ENCODE measurements around the gene APEX2. TPM values are rescaled to one million over a fixed set of nuclear protein-coding genes. Genes with fewer than 3 reads are reported as not detected.

APEX2 gene
- total and polyA plus RNA-seq, 2 experiments from 2014 or later: 10.0 to 20.1 TPM

DNA sequence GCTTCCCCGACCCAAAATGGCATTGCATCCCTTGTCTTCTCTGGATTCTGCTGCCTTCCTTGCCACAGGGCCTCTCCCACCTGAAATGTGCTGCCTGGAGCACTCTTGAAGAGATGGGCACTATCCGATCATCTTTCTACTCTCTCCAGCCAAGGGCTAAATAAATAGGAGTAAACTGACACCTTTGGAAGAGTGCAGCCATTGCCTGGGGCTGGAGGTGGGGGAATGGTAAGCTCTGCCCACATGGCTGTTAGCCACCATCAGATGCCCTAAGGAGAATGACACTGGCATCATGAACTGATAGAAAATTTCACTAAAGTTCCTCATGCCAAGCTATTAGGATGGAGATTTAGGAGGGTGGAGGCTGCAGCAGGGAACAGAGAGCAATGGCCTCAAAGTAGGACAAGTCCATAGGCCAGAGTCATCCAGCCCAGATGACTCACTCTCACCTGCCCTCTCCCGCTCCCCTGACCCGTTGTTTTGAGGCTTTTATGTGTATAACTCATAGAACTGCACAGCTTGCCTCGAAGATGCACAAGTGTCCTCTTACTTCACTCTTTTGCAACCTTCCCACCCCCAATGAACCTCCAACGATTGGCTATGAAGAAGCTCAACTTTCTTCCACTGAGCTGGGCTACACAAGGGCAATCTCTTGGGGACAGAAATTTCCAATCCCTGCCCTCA, 5.4 kb upstream of the APEX2 start:
- no peak overlapping the region for H3K27ac ChIP-seq (ENCODE audit: low read depth)
- no peaks in the 10 kb centered on the region for H3K4me1 Mint-ChIP-seq
- H3K4me2 ChIP-seq: no peak overlapping the region
- no peaks in the 10 kb centered on the region for H4K20me1 ChIP-seq (replicated peaks; ENCODE audit: insufficient read depth)
- H3K27me3 ChIP-seq (ENCODE audit: insufficient read depth): no peaks in the 10 kb centered on the region
- peaks cover 4% of the 10 kb centered on the region for H3K27me3 Mint-ChIP-seq (ENCODE audit: insufficient read depth, low read depth, poor library complexity)
- H3K9me2 ChIP-seq (ENCODE audit: insufficient read depth): no peaks in the 10 kb centered on the region
- H3K27ac Mint-ChIP-seq: no peak overlapping the region
- no peak for DNase-seq (ENCODE audit: low spot score)
- no peaks in the 10 kb centered on the region for H3F3A ChIP-seq (replicated peaks; ENCODE audit: low read depth)
- H3K4me3 Mint-ChIP-seq: no peak overlapping the region
- no peaks in the 10 kb centered on the region for H3K4me1 ChIP-seq (ENCODE audit: insufficient read depth)
- H3K36me3 Mint-ChIP-seq (ENCODE audit: low read depth): no peaks in the 10 kb centered on the region
- no peak for ATAC-seq
- H3K4me3 ChIP-seq: no peak overlapping the region
- H3K36me3 ChIP-seq (ENCODE audit: insufficient read depth): no peaks in the 10 kb centered on the region
- TF ChIP-seq, protein P1, sequence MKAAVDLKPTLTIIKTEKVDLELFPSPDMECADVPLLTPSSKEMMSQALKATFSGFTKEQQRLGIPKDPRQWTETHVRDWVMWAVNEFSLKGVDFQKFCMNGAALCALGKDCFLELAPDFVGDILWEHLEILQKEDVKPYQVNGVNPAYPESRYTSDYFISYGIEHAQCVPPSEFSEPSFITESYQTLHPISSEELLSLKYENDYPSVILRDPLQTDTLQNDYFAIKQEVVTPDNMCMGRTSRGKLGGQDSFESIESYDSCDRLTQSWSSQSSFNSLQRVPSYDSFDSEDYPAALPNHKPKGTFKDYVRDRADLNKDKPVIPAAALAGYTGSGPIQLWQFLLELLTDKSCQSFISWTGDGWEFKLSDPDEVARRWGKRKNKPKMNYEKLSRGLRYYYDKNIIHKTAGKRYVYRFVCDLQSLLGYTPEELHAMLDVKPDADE (IDR thresholded peaks at IDR 0.05): no peak
- TF ChIP-seq ZNF114 (CRISPR knock-in tag; IDR thresholded peaks at IDR 0.05): no peak
- no peak for TF ChIP-seq POLR2AphosphoS5 (IDR thresholded peaks at IDR 0.05; ENCODE audit: low read depth)
- no peak for TF ChIP-seq JUNB (IDR thresholded peaks at IDR 0.05; ENCODE audit: unreplicated experiment)
- no peak for TF ChIP-seq STAT1 (IDR thresholded peaks at IDR 0.05; ENCODE audit: unreplicated experiment)
- TF ChIP-seq NANOG (IDR thresholded peaks at IDR 0.05; ENCODE audit: borderline replicate concordance): no peak
- TF ChIP-seq CREB1 (CRISPR knock-in tag; IDR thresholded peaks at IDR 0.05; ENCODE audit: low read depth): no peak
- no peak for TF ChIP-seq ZNF331 (CRISPR knock-in tag; IDR thresholded peaks at IDR 0.05; ENCODE audit: low read depth)
- TF ChIP-seq EZH2phosphoT487 (IDR thresholded peaks at IDR 0.05; ENCODE audit: unreplicated experiment): no peak
- TF ChIP-seq, protein P2, sequence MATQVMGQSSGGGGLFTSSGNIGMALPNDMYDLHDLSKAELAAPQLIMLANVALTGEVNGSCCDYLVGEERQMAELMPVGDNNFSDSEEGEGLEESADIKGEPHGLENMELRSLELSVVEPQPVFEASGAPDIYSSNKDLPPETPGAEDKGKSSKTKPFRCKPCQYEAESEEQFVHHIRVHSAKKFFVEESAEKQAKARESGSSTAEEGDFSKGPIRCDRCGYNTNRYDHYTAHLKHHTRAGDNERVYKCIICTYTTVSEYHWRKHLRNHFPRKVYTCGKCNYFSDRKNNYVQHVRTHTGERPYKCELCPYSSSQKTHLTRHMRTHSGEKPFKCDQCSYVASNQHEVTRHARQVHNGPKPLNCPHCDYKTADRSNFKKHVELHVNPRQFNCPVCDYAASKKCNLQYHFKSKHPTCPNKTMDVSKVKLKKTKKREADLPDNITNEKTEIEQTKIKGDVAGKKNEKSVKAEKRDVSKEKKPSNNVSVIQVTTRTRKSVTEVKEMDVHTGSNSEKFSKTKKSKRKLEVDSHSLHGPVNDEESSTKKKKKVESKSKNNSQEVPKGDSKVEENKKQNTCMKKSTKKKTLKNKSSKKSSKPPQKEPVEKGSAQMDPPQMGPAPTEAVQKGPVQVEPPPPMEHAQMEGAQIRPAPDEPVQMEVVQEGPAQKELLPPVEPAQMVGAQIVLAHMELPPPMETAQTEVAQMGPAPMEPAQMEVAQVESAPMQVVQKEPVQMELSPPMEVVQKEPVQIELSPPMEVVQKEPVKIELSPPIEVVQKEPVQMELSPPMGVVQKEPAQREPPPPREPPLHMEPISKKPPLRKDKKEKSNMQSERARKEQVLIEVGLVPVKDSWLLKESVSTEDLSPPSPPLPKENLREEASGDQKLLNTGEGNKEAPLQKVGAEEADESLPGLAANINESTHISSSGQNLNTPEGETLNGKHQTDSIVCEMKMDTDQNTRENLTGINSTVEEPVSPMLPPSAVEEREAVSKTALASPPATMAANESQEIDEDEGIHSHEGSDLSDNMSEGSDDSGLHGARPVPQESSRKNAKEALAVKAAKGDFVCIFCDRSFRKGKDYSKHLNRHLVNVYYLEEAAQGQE (IDR thresholded peaks at IDR 0.05; ENCODE audit: unreplicated experiment): no peak
- H2AFZ ChIP-seq: no peak overlapping the region
- H3K79me2 ChIP-seq (replicated peaks; ENCODE audit: insufficient read depth): no peaks in the 10 kb centered on the region
- no peaks in the 10 kb centered on the region for H3K9me3 Mint-ChIP-seq

DNA sequence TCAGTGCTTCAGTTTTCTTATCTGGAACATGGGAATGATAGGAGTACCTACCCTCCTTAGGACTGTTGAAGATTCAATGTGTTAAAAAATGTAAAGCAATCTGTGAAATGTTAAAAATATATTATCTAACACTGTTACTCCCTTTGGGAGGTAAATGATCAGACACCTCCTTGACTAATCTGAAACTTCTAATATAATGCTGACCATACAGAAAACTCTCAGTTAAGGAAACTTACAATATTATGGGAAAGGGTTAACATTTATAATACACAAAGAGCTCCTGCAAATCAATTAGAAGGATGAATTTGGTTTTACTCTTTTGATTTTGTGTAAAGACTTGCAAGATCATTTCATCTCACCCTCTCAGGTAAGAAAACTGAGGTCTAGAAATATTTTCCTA, 4.5 kb upstream of the APEX2 start:
- no peak for DNase-seq (ENCODE audit: low spot score)
- Histone ChIP-seq H4K20me1 (replicated peaks; ENCODE audit: insufficient read depth) (no peaks in the 10 kb centered on the region), H3K4me2 (no peak overlapping the region), H3K4me1 (ENCODE audit: insufficient read depth) (no peaks in the 10 kb centered on the region), H3K9me2 (ENCODE audit: insufficient read depth) (no peaks in the 10 kb centered on the region), H3K27ac (ENCODE audit: low read depth) (no peak overlapping the region), H3K79me2 (replicated peaks; ENCODE audit: insufficient read depth) (peaks cover 2% of the 10 kb centered on the region), H3K4me3 (no peak overlapping the region), H3F3A (replicated peaks; ENCODE audit: low read depth) (no peaks in the 10 kb centered on the region), H2AFZ (no peak overlapping the region), H3K27me3 (ENCODE audit: insufficient read depth) (no peaks in the 10 kb centered on the region), H3K36me3 (ENCODE audit: insufficient read depth) (no peaks in the 10 kb centered on the region)
- no peak for ATAC-seq
- H3K4me3 Mint-ChIP-seq: no peak overlapping the region
- H3K36me3 Mint-ChIP-seq (ENCODE audit: low read depth): peaks cover 1% of the 10 kb centered on the region; the same call in 2 of the 3 replicates
- no peaks in the 10 kb centered on the region; the same call in 2 of the 3 replicates for H3K9me3 Mint-ChIP-seq
- peaks cover 4% of the 10 kb centered on the region for H3K27me3 Mint-ChIP-seq (ENCODE audit: insufficient read depth, low read depth, poor library complexity)
- H3K4me1 Mint-ChIP-seq: no peaks in the 10 kb centered on the region
- no peak overlapping the region for H3K27ac Mint-ChIP-seq
- TF ChIP-seq ZNF331 (CRISPR knock-in tag; IDR thresholded peaks at IDR 0.05; ENCODE audit: low read depth) (no peak), EZH2phosphoT487 (IDR thresholded peaks at IDR 0.05; ENCODE audit: unreplicated experiment) (no peak), ZNF114 (CRISPR knock-in tag; IDR thresholded peaks at IDR 0.05) (no peak), JUNB (IDR thresholded peaks at IDR 0.05; ENCODE audit: unreplicated experiment) (no peak), POLR2AphosphoS5 (IDR thresholded peaks at IDR 0.05; ENCODE audit: low read depth) (no peak), NANOG (IDR thresholded peaks at IDR 0.05; ENCODE audit: borderline replicate concordance) (no peak), CREB1 (CRISPR knock-in tag; IDR thresholded peaks at IDR 0.05; ENCODE audit: low read depth) (no peak), EZH2 (IDR thresholded peaks at IDR 0.05; ENCODE audit: low read depth, unreplicated experiment) (no peak)
- TF ChIP-seq, protein P2 (IDR thresholded peaks at IDR 0.05; ENCODE audit: unreplicated experiment): no peak
- TF ChIP-seq, protein P3, sequence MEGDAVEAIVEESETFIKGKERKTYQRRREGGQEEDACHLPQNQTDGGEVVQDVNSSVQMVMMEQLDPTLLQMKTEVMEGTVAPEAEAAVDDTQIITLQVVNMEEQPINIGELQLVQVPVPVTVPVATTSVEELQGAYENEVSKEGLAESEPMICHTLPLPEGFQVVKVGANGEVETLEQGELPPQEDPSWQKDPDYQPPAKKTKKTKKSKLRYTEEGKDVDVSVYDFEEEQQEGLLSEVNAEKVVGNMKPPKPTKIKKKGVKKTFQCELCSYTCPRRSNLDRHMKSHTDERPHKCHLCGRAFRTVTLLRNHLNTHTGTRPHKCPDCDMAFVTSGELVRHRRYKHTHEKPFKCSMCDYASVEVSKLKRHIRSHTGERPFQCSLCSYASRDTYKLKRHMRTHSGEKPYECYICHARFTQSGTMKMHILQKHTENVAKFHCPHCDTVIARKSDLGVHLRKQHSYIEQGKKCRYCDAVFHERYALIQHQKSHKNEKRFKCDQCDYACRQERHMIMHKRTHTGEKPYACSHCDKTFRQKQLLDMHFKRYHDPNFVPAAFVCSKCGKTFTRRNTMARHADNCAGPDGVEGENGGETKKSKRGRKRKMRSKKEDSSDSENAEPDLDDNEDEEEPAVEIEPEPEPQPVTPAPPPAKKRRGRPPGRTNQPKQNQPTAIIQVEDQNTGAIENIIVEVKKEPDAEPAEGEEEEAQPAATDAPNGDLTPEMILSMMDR (conservative IDR thresholded peaks at IDR 0.05; ENCODE audit: low read depth in 2 of 2): no peak

Data from GM23338 (cell line).